NCI-H526 treated with DMSO at 0.1 percent for 48 hours (cell line): ENCODE results near the gene SLC49A3.
"Not testable (repeated sequence)": the region's sequence is repeated elsewhere in the genome, so short reads cannot be mapped to it uniquely, and the experiment has no call there.

Experiments used
- DNase-seq: peaks from one replicate; lab custom pipeline; 2025; lab: John Stamatoyannopoulos, UW

Gene SLC49A3

DNA sequence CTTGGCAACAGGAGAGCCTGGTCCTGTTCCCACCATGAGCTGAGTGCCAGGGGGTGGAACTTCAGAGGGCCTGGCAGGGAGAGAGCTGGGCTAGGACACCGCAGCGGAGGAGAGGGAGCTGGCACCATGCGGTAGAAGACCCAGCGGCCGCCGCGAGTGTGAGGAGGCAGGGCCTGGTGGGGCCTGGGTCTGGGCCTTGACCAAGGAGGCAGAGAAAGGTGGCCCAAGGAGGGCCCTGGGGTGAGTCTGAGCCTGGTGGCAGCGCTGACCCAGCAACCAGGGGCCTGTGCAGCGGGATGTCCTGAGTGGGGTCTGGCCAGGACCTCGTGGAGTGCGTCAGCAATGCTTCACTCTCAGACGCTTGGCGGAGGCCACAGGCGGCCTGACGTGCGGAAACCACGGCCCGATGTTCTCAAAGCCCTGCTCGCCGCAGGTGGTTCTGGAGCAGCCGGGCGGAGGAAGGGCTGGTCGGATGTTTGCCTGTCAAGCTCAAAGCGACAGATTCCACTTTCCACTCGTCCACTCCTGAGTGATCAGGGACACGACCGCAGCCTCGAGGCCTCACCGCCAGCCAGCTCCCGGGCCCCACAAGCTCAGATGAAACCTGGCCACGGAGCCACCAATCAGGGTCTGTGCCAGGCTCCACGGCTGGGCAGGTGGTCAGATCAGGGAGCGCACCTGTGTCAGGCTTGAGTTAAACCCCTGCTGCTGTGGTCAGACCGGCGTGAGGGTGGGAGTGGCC, 35.7 kb downstream of the SLC49A3 start:
- DNase-seq, result no peak

DNA sequence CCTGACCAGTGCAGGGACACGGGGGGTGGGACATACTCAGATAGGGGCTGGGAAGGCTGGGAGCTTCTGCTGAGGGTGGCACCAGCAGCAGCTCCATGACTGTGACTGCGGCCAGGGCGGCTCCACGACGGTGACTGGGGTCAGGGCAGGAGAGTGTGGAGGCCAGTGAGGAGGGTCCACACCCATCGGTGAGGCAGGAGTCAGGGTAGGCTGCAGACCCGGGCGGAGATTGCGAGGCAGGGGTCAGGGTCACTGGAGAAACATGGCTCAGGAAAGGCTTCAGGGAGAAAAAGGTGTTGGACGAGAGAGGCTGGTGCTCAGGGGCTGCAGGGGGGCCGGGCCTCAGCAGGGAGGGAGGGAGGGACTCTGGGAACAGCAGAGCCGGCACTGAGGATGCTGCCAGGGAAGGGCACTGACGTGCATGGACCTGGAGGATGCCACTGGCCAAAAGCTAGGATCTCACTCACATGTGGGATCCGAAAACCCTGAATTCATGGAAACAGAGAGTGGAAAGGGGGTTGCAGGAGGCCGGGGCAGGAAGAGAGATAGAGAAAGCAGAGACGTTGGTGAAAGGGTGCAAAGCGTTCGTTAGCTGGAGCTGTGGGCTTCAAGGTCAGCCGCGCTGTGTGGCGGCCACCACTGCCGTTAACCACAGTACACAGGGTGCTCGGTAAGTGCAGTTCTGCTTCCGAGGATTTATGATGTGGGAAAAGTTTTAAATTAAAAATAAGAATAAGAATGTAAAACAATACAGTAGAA, 36.9 kb downstream of the SLC49A3 start:
- no peak for DNase-seq

DNA sequence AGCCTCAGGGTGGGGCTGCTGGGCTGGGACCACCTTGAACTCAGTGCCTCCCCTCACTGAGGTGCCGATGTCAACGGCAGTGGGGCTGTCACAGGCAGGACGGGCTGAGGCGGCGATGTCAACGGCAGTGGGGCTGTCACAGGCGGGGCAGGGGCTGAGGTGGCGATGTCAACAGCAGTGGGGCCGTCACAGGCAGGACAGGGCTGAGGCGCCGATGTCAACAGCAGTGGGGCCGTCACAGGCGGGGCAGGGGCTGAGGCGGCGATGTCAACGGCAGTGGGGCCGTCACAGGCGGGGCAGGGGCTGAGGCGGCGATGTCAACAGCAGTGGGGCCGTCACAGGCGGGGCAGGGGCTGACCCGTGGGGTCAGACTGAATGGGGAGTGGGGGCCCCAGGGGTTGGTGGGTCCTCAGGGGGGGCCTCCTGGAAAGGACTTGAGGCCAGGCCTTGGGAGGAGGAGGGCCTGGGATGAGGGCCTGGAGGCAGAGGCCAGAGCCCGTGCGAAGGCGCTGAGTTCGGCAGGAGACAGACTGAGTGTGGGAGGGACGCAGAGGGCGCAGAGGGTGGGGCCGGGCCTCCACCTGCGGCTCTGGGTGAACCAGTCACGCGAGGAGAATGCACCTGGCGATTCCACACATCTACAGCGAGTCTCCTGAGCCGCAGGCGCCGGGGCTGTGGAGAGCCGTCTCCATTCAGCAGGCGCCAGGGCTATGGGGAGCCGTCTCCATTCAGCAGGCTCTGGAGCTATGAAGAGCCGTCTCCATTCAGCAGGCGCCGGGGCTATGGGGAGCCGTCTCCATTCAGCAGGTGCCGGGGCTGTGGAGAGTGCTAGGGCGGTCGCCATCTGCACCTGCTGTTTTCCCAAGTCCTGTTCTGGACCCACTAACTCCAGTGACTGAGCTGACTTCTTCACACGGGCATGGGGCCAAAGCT, 37.7 kb downstream of the SLC49A3 start:
- peak; percentile 13 for DNase-seq

DNA sequence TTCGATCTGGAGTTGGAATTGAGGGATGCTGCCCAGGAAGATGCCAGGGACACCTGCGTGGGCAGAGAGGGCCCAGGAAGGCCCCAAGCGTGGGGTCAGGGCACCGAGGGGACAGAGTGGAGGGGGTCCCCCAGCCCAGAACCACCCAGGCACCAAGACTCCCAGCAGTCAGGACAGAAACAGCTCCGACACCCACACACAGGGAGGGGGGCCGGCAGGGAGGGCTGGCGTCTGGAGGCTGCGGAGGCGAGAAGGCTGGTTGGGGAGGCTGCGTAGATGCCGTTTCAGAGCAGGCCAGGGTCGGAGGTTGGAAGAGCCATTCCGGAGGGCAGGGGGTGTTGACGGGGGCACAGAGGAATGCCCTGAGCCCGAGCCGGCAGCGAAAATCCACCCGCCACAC, 38.5 kb downstream of the SLC49A3 start:
- DNase-seq, result no peak

DNA sequence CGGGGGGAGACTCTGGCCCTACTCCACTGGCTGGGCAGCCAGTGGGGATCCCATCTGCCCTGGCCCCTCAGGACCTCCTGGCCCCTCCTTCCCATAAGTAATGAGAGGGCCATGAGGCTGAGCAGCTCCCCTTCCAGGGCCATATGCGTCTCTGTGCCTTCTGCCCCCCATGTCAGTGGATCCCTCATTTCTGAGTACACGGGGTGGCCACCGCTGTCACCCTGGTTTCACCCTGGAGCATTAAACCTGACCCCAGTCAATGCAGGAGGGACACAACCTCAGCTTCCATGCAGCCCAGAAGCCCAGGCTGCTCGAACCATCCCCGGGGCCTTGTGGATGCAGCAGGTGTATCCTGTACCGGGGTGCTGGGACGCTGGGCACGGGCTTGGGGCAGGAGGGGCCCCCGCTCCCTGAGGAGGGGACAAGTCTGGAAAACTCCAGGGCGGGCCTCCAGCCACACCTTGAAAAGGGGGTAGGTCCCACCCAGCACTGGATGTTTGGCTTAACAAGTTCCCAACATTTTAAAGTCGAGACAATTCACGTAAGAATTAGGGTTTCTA, 39.1 kb downstream of the SLC49A3 start:
- no peak for DNase-seq

DNA sequence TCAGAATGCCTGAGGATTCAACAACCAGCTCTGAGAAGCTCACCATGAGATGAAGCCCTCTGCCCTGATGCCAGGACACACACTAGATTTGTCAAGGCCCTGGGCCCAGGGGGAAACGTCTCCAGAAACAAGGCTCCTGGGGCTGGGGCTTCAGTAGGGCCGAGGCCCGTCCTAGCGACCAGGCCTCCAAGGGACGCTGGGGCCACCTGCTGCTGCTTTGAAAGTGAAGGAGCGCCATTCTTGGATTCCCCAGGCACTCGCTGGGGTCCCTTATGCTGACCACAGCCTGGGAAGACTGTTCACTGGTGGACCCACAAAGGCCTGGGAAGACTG, 39.7 kb downstream of the SLC49A3 start:
- DNase-seq, result no peak

DNA sequence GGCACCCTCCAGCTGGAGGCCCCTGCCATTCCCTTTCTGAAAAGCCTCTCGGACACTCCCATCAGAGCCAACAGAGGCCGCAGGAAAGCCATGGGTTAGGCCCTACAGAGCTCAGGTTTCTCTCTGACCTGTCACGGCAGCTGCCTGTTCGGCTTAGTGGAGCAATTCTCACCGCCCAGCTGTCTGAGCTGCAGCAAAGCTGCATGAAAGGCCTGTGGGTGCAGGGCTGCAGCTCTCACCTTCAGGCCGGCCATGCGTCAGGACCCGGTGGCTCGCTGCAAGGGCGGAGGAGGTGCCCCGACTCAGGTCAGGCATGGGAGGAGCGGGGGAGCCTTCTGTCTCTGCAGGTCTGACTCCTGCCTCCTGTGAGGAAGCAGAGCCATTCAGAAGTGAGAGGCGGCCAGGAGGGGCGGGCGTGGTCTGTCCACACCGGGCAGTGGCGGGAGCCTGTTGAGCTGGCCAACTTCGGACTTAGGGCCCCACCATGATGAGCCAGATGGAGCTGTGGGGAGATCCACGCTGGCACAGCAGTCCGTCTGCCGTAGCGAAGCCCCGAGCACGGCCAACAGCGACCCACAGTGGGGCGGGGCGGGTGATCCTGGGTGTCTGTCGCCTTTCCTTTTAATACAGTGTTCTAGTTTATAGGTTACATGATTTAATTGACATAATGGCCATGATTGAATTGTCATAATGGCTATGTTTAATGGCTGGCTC, 40.2 kb downstream of the SLC49A3 start:
- DNase-seq, result no peak

DNA sequence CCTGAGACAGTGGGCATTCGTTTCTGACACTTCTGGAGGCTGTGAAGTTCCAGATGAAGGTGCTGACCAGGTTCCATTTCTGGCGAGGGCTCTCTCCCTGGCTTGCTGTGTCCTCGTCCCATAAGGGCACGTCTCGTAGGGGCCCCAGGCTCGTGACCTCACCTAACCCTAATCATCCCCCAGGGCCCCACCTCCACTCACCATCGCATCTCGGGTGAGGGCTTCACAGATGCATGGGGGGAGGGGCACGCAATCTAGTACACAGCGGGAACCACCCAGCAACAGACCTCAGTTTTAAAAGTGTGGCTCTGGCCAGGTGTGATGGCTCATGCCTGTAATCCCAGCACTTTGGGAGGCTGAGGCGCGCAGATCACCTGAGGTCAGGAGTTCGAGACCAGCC, 41.5 kb downstream of the SLC49A3 start:
- DNase-seq, result no peak

DNA sequence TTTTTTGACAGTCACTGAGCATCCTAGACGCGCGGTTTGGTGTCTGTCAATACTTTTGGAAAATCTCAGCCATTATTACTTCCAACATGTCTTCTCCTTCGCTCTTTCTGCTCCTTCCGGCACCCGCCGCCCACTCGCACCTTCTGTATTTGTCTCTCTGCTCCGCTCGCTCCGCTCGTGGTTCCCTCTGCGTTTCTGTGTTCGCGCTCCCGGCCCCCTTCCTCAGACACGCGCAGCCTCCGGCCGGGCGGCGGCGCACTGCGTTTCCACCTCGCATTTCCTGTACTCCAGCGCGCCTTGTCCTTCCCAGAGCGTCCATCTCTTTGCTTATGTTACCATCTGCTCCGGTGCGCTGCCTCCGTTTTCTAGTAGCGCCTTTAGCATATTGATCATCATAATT, 42.5 kb downstream of the SLC49A3 start:
- no peak for DNase-seq

DNA sequence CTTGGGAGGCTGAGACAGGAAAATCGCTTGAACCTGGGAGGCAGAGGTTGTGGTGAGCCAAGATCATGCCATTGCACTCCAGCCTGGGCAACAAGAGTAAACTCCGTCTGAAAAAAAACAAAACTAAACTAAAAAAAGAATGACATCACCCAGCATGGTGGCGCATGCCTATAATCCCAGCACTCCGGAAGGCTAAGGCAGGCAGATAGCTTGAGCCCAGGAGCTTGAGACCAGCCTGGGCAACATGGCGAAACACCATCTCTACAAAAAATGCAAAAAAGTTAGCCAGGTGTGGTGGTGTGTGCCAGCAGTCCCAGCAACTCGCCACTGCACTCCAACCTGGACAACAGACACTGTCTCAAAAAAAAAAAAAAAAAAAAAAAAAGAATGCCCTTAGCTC, 46.6 kb downstream of the SLC49A3 start:
- DNase-seq, result not testable (repeated sequence)

DNA sequence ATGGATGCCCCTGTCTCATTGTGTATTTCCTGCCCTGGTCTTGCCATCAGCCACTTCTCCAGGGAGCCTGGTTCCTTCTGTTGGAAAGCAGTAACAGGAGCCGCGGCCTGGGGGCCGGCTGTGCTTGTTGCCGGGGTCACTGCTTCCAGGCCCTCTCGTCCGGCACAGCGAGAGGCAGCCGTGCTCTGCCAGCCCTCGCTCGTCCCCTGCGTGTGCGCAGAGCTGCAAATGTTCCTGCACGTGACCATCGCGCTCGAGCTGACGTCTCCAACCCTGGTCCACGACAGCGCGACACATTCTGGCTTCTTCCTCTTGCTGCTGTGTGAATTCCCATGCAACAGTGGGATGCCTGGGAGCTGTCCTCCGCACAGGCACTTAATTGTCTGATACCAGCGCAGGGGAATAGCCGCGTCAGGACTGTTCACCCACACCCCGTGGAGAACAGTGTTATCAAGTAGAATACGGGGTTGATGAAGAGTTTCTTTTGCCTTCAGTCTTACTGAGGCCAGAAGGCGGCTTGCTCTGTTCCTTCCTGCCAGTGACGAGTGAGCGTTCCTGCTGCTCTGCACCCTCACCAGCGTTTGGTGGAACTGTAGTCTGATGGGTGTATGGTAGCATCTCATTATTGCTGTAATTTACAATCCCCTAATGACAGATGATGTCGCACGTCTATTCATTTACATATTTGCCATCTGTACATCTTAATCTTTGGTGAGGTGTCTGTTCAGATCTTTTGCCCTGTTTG, 51.2 kb downstream of the SLC49A3 start:
- no peak for DNase-seq

DNA sequence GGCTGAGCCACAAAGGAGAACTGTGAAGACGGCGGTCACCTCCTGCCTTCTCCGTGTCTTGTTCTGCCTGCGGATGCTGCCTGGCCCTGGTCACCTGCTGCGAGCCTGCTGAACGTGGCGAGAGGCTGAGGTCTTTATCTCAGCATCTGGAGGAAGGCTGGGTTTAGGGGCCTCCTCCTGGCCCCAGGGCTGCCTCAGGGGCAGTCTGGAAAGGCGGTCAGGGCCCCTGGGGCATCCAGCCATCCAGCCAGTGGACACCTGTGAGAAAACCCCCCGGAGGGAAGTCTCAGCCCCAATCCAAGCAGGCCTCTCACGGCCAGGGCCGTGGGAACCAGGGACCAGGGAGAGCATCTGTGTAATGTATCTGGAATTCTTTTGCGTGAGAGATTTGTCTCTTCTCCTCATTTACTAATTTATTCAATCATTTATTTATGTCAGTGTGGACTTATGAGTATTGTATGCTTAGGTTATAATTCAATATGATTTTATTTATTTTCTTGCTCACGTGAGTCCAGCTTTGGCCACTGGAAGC, 52.3 kb downstream of the SLC49A3 start:
- DNase-seq, result no peak

DNA sequence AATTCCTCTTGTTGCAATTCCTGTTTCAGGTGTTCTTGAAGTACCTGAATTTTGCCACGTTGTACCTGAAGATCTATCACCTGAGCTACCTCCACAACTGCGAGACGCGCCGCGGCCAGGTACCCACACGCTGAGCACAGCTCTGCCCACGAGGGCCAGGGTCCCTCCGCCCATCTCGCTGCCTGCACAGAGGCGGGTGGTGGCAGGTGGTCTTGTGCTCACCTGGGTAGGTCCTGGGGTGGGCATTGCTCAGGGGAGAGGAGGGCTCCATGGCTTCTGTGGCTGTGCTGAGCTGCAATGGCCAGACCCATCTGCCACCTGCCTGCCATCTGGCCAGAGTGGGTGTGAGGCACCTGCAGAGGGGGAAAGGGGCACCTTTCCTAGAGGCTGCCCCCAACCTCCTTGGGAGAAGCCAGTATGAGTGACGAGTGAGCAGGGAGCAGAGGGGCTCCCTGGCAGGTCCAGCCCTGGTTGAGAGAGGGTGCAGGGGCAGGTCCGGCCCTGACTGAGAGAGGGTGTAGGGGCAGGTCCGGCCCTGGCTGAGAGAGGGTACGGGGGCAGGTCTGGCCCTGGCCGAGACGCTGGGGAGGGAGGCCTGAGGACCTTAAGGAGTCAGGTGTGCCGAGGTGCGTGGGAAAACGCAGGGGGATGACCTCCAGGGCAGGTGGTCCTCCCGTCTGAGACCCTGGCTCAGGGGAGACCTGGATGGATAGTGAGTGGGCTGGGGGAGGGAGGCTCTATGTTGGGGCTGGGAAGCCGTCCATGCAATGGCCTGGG, 52.9 kb downstream of the SLC49A3 start:
- no peak for DNase-seq

DNA sequence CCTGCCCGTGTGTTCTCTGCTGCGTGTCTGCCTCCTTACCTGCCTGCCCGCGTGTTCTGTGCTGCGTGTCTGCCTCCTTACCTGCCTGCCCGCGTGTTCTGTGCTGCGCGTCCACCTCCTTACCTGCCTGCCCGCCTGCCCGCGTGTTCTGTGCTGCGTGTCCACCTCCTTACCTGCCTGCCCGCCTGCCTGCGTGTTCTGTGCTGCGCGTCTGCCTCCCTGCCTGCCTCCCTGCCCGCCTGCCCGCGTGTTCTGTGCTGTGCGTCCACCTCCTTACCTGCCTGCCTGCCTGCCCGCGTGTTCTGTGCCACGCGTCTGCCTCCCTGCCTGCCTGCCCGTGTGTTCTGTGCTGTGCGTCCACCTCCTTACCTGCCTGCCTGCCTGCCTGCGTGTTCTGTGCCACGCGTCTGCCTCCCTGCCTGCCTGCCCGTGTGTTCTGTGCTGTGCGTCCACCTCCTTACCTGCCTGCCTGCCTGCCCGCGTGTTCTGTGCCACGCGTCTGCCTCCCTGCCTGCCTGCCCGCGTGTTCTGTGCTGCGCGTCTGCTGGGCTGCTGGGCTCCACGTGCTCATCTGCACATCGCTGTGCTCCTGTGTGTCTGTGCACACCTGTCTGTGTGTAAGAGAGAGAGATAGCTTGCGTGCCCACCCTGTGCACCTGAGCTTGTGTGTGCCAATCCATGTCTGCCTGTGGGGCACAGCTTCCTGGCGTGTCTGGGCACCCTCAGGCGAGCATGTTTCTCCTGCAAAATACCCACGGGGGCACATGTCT, 53.7 kb downstream of the SLC49A3 start:
- DNase-seq, result not testable (repeated sequence)

DNA sequence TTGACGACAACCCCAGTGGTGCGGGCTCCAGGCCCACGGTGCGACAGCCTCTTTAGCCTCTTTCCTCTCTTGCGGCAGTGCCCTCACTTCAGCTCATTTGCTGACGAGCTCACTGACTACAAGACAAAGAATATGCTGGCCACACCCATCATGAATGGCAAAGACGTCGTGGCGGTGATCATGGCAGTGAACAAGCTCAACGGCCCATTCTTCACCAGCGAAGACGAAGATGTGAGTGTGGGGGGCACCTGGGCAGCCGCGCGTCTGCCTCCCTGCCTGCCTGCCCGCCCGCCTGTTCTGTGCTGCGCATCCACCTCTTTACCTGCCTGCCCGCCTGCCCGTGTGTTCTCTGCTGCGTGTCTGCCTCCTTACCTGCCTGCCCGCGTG, 54.4 kb downstream of the SLC49A3 start:
- no peak for DNase-seq

DNA sequence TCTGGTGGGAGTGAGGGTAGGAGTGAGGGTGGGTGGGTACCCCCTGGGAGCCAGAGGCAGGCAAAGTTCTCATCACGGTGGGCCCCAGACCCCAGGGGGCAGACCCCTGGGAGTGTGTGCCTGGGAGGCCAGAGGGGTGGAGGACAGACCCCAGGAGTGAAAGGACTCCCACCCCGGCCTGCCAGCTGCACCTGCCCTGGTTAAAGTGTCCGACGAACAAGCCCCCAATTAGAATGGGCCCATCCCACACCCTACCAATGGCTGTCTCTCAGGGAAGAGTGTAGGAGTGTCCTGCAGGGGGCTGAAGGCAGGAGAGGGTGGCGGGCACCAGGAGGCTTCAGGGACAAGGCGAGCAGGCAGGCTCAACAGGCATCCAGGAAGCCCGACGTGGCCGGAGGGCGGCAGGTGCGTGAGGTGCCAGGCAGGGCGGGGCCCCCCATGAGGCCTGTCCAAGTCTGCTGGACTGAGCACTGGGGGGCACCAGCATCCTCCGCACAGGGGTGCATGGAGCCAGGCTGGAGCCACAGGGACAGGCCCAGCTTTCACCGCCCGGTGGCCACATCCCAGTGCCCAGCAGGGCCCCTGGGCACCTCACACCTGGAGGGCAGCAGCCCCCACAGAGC, 54.9 kb downstream of the SLC49A3 start:
- DNase-seq, result no peak

DNA sequence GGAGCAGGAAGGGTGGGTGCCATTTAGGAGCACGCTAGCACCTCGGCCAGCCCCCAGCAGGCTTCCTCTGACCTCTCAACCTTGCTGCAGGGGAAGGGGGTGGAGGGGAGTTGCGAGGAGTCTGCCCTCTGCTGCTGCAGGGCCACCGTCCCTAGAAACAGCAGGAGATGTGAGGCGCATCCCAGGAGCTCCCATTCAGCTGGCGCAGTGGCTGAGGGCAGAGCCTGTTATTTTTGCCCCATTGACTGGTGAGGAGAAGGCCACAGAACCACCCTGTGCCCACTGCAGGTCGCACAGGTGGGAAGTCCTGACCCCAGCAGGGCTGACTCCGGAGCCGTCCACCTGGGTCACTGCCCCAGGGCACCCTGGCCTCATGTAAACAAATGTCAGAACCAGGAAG, 55.5 kb downstream of the SLC49A3 start:
- no peak for DNase-seq

DNA sequence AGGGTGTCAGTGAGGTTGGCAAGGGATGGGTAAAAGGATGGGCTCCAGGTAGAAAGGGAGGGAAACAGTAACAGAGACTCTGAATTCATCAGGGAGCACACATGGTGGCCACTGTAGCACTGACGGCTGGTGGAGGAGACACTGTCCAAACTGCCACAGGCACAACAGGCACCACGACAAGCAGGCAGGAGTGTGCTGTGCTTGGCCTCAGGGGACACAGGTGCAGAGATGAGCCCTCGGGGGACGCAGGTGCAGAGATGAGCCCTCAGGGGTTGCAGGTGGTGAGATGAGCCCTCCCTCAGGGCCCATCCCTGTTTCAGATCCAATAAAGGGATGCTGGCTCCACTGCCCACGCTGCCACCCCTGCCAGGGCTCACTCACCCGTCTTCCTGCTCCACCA, 56.0 kb downstream of the SLC49A3 start:
- no peak for DNase-seq
